GM18873 (cell line): ENCODE measurements around the gene ODAD3.
"Not testable (repeated sequence)": the region's sequence is repeated elsewhere in the genome, so short reads cannot be mapped to it uniquely, and the experiment has no call there.

Experiments
- ATAC-seq: cut with Tn5 transposase; IDR thresholded peaks from one replicate; pipeline ENCODE4 v1.9.1; 2021; ENCODE audit warnings: mild to moderate bottlenecking, moderate library complexity, moderate number of reproducible peaks; ENCODE audit not compliant: unreplicated experiment, low FRiP score

Gene ODAD3

GRCh38 chr19:11461453-11461852, 26.5 kb upstream of the ODAD3 start:
- no peak for ATAC-seq

GRCh38 chr19:11460207-11460606, 25.3 kb upstream of the ODAD3 start:
- no peak for ATAC-seq

- not testable (repeated sequence) for ATAC-seq
These were observed 24.0 kb upstream of the ODAD3 start for GRCh38 chr19:11458912-11459311.

GRCh38 chr19:11458236-11458900, 23.4 kb upstream of the ODAD3 start:
- ATAC-seq: no peak

GRCh38 chr19:11457831-11458230, 22.9 kb upstream of the ODAD3 start:
- no peak for ATAC-seq

GRCh38 chr19:11457115-11457514, 22.2 kb upstream of the ODAD3 start:
- no peak for ATAC-seq

- no peak for ATAC-seq
These were observed 21.7 kb upstream of the ODAD3 start for GRCh38 chr19:11456659-11457058.

GRCh38 chr19:11455233-11455554, 20.3 kb upstream of the ODAD3 start:
- ATAC-seq: not testable (repeated sequence)

GRCh38 chr19:11453468-11454341, 18.8 kb upstream of the ODAD3 start:
- no peak for ATAC-seq

GRCh38 chr19:11452620-11453310, 17.8 kb upstream of the ODAD3 start:
- no peak for ATAC-seq

- no peak for ATAC-seq
These were observed 17.1 kb upstream of the ODAD3 start for GRCh38 chr19:11451871-11452619.

- no peak for ATAC-seq
These were observed 16.5 kb upstream of the ODAD3 start for GRCh38 chr19:11451327-11451870.

GRCh38 chr19:11450570-11451326, 15.8 kb upstream of the ODAD3 start:
- ATAC-seq: no peak

GRCh38 chr19:11448923-11449554, 14.1 kb upstream of the ODAD3 start:
- ATAC-seq: no peak

GRCh38 chr19:11448410-11448809, 13.5 kb upstream of the ODAD3 start:
- ATAC-seq: no peak

- no peak for ATAC-seq
These were observed 12.7 kb upstream of the ODAD3 start for GRCh38 chr19:11447347-11448262.

GRCh38 chr19:11446652-11447301, 11.9 kb upstream of the ODAD3 start:
- no peak for ATAC-seq

GRCh38 chr19:11446271-11446651, 11.3 kb upstream of the ODAD3 start:
- ATAC-seq: no peak
